ENCODE measurements around the gene BUD23.

GRCh38 chr7:73690646-73691045 lies 7.2 kb downstream of the BUD23 start:
- TF ChIP-seq, protein P1, sequence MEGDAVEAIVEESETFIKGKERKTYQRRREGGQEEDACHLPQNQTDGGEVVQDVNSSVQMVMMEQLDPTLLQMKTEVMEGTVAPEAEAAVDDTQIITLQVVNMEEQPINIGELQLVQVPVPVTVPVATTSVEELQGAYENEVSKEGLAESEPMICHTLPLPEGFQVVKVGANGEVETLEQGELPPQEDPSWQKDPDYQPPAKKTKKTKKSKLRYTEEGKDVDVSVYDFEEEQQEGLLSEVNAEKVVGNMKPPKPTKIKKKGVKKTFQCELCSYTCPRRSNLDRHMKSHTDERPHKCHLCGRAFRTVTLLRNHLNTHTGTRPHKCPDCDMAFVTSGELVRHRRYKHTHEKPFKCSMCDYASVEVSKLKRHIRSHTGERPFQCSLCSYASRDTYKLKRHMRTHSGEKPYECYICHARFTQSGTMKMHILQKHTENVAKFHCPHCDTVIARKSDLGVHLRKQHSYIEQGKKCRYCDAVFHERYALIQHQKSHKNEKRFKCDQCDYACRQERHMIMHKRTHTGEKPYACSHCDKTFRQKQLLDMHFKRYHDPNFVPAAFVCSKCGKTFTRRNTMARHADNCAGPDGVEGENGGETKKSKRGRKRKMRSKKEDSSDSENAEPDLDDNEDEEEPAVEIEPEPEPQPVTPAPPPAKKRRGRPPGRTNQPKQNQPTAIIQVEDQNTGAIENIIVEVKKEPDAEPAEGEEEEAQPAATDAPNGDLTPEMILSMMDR (IDR thresholded peaks at IDR 0.05; ENCODE audit: borderline replicate concordance, extremely low read depth, low read length, poor library complexity, severe bottlenecking): no peak
- TF ChIP-seq EZH2 (IDR thresholded peaks at IDR 0.05; ENCODE audit: borderline replicate concordance, low read depth, low read length, severe bottlenecking): no peak

Measured in DND-41 (cell line).